Stimulated activated CD8-positive, alpha-beta memory T cell treated with anti-CD3 and anti-CD28 coated beads, Interleukin-12 subunit alpha, Interleukin-12 subunit beta, amount 100 ng/mL, for 4 hours (primary cell): ENCODE results near the gene RNF167.
A peak's percentile ranks its signal among the peaks of the same experiment; 100 is the strongest.

Experiments
- DNase-seq: peaks from one replicate; pipeline ENCODE4 v3.0.0-alpha.2; 2020; ENCODE audit warnings: low read depth

The RNF167 gene

DNA sequence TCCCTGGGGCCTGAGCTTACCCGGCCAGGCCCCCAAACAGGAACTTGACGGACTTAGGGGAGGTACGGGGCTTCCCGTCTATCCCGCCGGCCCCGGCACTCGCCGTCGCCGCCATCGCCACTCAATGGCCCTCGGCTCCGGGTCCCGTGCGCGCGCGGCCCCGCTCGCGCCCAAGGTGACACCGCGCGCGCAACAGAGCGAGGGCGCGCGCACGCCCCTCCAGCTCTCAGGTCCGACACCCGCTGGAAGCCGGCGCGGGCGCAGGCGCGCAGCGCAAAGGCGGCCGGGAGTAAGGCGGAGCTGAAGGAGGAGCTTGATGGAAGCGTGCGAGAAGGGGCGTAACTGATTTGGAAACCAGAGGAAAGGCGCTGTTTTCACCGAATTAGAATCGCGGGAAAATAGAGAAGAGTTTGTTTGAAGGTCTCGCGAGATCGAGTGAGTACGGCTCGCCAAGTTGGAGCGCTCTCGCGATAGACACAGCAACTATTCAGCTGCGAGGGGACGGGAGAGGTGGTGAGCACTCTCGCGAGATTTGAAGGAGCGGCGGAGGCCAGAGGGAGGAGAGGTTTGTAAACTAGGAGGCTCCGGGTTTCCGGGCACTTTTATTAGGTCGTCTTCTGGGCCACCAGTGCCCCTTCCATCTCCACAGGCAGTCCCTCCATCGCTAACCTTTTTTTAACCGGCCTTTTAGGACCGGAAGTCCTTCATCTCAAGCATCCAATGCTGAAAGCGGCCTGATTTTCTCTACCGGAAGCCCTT, at the start of gene RNF167, which contains the start of gene SLC25A11:
RNF167 (plus strand) TSS at position 473 of the 759 bp plus-strand sequence. CDS start 642 bp downstream, outside the sequence.
SLC25A11 (minus strand) TSS at position 251 of the 759 bp plus-strand sequence; CDS start at position 115, 136 bp downstream.
- DNase-seq = peak; percentile 95

DNA sequence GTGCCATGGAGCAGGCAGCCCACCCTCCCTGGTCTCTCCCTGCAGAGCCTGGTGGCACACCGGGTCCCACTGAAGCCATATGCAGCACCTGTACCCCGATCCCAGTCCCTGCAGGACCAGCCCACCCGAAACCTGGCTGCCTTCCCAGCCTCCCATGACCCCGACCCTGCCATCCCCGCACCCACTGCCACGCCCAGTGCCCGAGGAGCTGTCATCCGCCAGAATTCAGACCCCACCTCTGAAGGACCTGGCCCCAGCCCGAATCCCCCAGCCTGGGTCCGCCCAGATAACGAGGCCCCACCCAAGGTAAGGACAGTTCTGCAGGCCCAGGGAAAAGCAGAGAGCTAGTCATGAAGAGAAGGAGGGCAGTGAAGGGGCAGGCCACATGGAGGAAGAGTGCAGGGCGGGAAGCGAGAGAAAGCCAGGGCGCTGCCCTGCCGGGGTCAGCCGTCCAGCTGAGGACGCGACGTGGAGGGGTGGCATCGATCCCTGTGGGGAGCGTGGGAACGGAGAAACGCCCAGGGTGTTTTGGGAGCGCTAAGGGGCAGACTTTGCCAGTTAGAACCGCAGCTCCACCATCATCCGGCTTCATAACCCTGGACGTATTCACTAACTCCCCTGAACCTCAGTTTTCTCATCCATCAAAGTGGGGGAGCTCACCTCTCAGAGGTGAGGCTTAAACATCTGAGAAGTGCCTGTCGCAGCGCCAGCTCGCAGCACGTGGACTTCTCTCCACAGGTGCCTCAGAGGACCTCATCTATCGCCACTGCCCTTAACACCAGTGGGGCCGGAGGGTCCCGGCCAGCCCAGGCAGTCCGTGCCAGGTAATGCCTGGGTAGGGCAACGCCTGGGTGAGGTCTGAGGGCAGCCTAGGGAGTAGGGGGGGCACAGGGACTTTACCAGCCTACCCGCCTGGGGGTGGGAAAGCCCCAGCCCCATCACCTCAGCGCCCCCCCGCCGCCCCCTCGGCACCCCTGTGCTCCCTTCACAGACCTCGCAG, 48.4 kb upstream of the RNF167 start:
- no peak for DNase-seq

DNA sequence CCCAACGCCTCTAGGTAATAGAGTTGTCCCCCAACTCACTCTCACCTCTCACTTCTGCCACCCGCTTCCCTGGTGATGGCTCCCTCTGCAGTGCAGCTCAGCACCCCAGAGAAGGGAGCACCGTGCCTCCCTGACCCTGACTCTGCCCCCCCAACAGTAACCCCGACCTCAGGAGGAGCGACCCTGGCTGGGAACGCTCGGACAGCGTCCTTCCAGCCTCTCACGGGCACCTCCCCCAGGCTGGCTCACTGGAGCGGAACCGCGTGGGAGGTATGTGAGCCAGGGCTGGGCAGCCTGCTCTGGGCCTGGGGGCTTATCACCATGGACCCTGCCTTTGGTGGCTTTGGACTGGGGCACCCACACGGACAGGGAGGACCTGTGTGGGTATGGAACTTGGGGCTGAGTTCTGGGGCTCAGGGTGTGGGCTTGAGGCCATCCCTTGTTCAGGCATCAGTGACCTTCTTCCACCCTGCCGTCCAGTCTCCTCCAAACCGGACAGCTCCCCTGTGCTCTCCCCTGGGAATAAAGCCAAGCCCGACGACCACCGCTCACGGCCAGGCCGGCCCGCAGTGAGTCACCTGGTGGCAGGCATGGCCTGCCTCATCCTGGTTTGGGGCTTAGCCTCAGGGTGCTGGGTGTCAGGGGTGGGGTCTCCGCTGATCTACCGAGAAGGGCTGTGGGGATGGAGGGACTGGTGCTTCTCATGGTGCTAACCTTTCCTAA, 47.4 kb upstream of the RNF167 start:
- DNase-seq = no peak

DNA sequence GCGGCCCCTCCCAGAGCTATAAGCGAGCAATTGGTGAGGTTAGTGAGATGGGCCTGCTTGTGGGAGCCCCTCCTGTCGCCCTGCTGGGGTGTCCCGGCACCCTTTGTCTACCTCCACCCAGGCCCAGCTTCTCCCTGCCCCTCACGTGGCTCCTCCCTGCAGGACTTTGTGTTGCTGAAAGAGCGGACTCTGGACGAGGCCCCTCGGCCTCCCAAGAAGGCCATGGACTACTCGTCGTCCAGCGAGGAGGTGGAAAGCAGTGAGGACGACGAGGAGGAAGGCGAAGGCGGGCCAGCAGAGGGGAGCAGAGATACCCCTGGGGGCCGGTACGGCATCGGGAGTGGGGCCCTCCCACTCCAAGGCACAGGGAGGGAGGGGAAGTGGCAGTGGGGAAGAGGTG, 46.8 kb upstream of the RNF167 start:
- DNase-seq = no peak

DNA sequence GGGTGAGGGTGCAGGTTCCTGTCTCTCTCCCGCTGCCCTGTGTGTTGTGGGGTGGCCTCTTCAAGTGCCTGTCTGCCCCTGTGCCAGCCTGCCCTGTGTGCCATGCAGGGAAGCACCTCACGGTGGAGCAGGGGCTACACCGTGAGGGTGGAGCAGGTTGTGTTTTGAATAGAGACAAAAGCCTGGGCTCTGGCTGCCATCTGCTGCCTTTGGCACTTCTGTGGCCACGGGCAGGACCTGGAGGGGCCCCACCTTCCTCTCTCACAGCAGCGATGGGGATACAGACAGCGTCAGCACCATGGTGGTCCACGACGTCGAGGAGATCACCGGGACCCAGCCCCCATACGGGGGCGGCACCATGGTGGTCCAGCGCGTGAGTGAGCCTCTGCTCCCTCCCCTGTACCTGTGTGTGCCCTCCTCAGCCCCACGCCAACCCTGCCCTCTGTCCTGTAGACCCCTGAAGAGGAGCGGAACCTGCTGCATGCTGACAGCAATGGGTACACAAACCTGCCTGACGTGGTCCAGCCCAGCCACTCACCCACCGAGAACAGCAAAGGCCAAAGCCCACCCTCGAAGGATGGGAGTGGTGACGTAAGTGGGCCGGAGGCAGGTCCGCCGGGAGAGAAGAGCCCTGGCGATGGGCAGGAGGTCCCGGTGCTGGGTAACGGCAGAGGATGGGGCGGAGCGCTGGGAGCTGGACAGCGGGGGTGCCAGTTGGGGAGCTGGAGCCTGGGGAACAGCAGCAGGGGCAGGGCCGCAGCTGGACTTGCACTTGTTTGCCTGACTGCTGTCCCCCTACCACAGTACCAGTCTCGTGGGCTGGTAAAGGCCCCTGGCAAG, 46.1 kb upstream of the RNF167 start:
- no peak for DNase-seq

DNA sequence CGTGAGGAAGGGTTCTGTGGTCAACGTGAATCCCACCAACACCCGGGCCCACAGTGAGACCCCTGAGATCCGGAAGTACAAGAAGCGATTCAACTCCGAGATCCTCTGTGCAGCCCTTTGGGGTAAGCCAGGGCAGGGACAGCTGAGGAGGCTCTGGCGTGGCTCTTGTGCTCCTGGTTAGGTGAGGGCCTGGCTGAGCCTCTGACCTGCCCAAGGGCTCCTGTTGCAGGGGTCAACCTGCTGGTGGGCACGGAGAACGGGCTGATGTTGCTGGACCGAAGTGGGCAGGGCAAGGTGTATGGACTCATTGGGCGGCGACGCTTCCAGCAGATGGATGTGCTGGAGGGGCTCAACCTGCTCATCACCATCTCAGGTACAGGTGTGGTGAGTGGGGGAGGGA, 44.9 kb upstream of the RNF167 start:
- DNase-seq = no peak

DNA sequence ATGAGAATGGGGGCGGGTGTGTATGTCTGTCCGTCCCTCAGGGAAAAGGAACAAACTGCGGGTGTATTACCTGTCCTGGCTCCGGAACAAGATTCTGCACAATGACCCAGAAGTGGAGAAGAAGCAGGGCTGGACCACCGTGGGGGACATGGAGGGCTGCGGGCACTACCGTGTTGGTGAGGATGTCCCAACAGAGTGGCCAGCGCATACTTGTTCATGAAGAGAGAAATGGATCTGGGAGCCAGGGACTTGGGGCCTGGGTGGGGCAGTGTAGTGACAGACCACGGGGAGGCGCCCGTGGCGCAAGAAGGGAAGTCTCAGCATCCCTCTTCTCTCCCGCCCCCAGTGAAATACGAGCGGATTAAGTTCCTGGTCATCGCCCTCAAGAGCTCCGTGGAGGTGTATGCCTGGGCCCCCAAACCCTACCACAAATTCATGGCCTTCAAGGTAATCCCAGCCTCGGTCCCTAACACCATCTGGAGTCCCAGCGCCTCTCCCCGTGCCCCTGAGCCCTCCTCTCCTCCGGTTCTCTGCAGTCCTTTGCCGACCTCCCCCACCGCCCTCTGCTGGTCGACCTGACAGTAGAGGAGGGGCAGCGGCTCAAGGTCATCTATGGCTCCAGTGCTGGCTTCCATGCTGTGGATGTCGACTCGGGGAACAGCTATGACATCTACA, 44.3 kb upstream of the RNF167 start:
- DNase-seq = no peak

DNA sequence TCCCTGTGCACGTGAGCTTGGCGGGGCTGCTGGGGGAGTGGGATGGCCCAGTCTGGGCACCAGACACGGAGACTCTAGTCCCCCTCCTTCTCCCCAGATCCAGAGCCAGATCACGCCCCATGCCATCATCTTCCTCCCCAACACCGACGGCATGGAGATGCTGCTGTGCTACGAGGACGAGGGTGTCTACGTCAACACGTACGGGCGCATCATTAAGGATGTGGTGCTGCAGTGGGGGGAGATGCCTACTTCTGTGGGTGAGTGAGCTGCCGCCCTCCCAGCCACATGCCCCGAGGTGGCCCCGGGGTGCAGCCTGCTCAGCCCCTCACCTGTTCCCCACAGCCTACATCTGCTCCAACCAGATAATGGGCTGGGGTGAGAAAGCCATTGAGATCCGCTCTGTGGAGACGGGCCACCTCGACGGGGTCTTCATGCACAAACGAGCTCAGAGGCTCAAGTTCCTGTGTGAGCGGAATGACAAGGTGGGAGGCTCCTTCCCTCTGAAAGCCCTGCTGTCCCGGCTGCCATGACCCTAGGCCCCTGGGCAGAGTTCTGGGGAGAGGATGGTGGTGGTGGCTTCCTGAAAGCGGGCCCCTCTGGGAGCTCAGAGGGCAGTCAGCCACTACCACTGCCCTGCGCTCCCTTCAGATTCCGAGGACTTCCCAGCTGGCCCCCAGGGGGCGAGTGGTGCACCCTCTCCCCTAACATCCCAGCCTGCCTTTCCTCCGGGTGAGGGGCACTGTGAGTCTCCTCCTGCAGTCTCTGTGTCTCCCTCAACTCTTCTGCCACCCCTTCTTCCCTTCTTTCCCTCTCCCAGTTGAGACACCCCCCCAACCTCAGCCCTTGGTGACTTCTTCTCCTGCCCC, 43.5 kb upstream of the RNF167 start:
- DNase-seq = no peak

DNA sequence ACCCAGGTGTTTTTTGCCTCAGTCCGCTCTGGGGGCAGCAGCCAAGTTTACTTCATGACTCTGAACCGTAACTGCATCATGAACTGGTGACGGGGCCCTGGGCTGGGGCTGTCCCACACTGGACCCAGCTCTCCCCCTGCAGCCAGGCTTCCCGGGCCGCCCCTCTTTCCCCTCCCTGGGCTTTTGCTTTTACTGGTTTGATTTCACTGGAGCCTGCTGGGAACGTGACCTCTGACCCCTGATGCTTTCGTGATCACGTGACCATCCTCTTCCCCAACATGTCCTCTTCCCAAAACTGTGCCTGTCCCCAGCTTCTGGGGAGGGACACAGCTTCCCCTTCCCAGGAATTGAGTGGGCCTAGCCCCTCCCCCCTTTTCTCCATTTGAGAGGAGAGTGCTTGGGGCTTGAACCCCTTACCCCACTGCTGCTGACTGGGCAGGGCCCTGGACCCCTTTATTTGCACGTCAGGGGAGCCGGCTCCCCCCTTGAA, 42.8 kb upstream of the RNF167 start:
- no peak for DNase-seq

DNA sequence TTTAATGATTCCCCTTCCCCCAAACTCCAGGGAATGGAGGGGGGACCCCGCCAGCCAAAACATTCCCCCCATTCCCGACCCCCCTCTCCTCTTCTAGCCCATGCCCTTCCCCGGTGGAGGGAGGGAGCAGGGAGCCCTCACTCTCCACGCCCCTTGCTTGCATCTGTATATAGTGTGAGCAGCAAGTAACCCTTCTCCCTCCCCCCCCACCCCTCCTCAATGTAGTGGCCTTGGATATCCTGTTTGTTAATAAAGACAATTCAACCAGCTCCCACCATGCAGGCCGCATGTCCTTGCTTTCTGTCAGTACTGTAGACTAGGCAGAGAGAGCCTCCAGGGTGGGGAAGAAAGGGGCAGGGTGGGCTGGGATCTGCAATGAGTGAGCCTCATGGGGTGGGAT, 42.3 kb upstream of the RNF167 start:
- no peak for DNase-seq

DNA sequence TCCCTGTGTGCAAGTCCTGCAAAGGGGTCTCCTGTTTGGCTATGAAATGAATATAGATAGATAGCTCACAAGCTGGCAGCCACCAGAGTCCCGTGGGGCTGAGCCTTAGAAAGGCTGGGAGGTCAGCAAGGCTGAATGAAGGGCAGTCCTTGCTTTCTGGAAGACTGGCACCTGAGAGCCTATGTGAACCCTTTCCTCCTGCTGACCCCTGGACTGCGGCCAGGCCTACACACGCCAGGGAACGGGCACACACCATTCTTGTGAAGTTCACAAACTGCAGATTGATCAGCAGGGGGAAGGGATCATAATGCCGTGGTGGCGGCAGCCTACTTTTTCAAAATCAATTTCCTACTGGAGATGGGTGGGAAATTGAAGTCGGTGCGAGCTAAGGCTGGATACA, 41.7 kb upstream of the RNF167 start:
- DNase-seq = no peak

DNA sequence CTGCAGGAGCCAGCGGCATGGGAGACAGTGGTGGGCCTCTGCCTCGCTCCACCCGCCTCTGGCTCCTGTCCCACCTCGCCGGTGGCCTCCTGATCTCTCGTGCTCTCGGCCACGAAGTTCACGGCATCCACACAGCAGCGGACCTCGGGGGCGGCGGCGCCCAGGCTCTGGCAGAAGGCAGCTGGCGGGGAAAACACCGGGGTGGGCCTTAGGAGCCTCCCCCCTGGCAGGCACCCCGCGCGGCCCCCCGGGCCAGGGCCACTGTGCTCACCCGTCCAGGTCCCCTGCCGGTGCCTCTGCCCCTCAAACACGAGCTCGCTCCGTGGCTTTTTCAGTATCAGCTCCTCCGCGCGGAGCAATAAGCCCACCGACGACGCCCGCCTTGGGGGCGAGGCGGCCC, 41.1 kb upstream of the RNF167 start:
- DNase-seq = no peak

DNA sequence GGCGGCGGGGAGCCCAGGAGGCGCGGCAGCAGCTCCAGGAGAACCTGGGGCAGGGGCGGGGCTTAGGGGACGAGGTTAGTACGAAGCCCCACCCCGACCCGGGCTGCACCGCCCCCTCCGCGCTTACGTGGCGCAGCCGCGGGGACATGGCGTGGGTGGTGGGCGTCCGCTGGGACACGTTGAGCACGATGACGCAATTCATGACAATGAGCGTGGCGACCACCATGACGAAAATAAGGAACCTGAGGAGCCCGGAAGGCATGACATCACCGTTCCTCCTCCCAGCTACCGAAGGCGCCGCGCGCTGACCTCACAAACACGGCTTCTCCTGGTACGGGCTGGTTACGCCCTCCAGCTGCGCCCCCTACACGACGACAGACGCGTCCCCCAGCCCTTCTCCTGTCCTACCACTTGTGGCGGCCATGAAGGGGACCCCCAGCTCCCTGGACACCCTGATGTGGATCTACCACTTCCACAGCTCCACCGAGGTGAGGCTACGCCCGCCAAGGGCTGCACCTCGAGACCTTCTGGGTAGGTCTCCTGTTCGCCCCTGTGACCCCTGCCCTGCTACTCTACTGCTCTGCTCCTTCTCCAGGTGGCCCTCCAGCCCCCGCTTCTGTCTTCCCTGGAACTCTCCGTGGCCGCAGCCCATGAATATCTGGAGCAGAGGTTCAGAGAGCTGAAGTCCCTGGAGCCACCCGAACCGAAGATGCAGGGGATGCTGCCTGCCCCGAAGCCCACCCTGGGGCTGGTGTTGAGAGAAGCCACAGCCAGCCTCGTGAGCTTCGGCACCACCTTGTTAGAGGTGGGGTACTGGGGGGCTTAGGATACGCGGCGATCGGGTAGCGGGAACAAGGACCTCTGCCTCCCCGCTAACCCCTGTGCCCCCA, 40.5 kb upstream of the RNF167 start, which contains the start of gene C17orf107:
C17orf107 (plus strand) TSS at position 196 of the 890 bp plus-strand sequence; CDS start at position 423, 227 bp downstream.
- peak; percentile 97 for DNase-seq

DNA sequence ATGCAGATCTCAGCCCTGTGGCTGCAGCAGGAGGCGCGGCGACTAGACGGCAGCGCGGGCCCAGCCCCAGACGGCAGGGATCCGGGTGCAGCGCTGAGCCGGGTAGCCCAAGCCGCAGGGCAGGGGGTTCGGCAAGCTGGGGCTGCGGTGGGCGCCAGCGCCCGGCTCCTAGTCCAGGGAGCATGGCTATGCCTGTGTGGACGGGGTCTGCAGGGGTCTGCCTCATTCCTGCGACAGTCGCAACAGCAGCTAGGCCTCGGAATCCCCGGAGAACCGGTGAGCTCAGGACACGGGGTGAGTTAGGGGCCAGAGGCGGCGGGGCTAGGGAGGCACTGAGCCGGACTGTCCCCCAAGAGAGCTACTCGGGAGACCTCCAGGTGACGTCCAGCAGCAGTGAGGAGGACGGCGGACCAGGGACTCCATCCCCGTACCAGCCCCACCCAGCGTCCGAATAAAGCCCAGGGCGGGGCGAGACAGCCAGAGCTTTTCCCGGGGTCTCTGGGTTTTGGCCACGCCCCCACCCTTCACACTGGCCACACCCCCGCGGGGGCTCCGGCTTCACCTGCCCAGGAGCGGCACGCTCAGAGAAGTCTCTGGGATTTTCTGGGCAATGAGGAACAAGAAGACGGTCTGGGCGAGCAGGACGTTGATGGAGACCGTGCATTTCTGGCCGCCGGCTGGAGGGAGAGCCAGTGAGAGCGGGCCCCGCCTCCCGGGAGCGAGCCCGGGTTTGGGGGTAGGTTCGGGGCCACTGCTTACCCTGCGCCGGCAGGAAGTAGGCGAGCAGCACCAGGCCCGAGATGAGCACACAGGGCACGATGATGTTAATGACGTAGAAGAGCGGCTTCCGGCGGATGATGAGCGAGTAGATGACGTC, 39.6 kb upstream of the RNF167 start:
- DNase-seq = peak; percentile 25

DNA sequence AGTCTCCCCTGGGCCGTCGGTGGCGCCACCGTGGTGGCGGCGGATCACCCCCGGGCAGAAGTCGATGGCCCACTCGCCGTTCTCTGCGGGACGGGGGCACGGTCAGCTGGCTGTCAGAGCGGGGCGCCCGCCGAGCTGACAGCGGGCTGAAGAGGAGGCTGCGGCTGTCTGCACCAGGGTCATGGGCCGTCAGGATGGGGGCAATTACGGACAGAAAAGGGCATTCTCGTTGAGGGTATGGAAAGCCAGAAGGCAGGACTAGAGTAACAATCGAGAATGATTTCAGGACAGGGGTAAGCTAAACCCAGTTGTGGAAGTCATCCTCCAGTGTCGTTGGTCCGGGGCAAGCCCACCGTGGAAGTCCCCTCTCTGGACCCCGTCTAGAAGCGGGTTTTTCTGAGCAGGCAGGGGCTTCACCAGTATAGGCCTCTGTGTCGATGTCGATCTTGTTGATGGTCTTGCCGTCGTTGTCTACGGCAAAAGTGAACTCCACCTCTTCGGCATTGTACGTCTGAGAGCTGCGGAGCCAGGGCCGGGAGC, 38.9 kb upstream of the RNF167 start:
- no peak for DNase-seq

DNA sequence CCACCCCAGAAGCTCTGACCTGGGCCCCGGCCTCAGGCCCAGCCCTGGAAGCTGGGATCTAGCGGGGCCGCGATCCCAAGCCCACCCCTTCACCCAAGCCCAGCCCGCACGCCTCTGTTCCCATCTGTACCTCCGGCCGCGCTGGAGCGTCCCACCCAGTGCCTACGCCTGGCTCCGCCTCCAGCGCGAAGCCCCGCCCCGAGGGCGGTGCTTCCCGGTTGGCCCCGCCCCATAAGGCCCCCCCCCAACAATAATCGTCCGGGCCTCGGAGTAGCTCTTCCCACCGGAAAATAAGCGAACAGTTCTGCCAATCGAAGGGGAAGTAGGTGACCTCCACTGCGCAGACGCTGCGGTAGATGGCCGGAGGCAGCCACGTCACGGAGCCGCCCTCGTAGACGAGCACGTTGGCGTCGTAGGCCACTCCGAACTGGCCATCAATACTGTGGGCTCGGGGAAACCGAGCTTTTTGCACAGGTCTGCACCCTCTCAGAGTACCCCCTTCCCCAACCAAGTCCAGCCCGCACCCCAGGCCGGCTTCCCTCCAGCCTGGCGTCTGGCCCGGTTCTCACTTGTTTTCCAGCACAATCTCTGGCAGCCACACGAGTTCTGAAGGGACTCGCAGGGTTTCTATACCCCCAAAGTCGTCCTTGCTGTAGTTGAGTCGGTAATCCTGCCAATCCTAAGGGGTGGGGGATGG, 38.3 kb upstream of the RNF167 start:
- peak; percentile 28 for DNase-seq
